ENCODE results near the gene MYO1F.

Gene MYO1F

GRCh38 chr19:8501981-8502380, 75.3 kb downstream of the MYO1F start:
- DNase-seq (ENCODE audit: low read depth), result no peak
- no peak overlapping the region for H3K4me3 ChIP-seq (ENCODE audit: low read length)

GRCh38 chr19:8501516-8501915, 75.7 kb downstream of the MYO1F start:
- H3K4me3 ChIP-seq (ENCODE audit: low read length), result no peak overlapping the region
- no peak for DNase-seq (ENCODE audit: low read depth)
- TF ChIP-seq CTCF (conservative IDR thresholded peaks at IDR 0.05; ENCODE audit: low read depth, low read length), result no peak

More at GRCh38 chr19:8501981-8502380, 75.3 kb downstream of the MYO1F start:
- no peak for TF ChIP-seq CTCF (conservative IDR thresholded peaks at IDR 0.05; ENCODE audit: low read depth, low read length)

GRCh38 chr19:8500158-8500557, 77.1 kb downstream of the MYO1F start:
- no peak for DNase-seq (ENCODE audit: low read depth)
- H3K4me3 ChIP-seq (ENCODE audit: low read length), result no peak overlapping the region
- no peak for TF ChIP-seq CTCF (conservative IDR thresholded peaks at IDR 0.05; ENCODE audit: low read depth, low read length)

GRCh38 chr19:8499048-8499833, 78.0 kb downstream of the MYO1F start:
- DNase-seq (ENCODE audit: low read depth), result no peak
- H3K4me3 ChIP-seq (ENCODE audit: low read length), result no peak overlapping the region
- no peak for TF ChIP-seq CTCF (conservative IDR thresholded peaks at IDR 0.05; ENCODE audit: low read depth, low read length)

- DNase-seq (ENCODE audit: low read depth), result no peak
- no peak overlapping the region for H3K4me3 ChIP-seq (ENCODE audit: low read length)
- no peak for TF ChIP-seq CTCF (conservative IDR thresholded peaks at IDR 0.05; ENCODE audit: low read depth, low read length)
Observed at GRCh38 chr19:8498295-8498694, 78.9 kb downstream of the MYO1F start.

- no peak overlapping the region for H3K4me3 ChIP-seq (ENCODE audit: low read length)
- no peak for TF ChIP-seq CTCF (conservative IDR thresholded peaks at IDR 0.05; ENCODE audit: low read depth, low read length)
- no peak for DNase-seq (ENCODE audit: low read depth)
Observed at GRCh38 chr19:8494158-8494557, 83.1 kb downstream of the MYO1F start.

- no peak for DNase-seq (ENCODE audit: low read depth)
- H3K4me3 ChIP-seq (ENCODE audit: low read length), result no peak overlapping the region
- no peak for TF ChIP-seq CTCF (conservative IDR thresholded peaks at IDR 0.05; ENCODE audit: low read depth, low read length)
Observed at GRCh38 chr19:8491574-8491973, 85.7 kb downstream of the MYO1F start.

Data from retinal pigment epithelial cell (primary cell).